Measurements from ENCODE around the gene FAM171A1.

DNA sequence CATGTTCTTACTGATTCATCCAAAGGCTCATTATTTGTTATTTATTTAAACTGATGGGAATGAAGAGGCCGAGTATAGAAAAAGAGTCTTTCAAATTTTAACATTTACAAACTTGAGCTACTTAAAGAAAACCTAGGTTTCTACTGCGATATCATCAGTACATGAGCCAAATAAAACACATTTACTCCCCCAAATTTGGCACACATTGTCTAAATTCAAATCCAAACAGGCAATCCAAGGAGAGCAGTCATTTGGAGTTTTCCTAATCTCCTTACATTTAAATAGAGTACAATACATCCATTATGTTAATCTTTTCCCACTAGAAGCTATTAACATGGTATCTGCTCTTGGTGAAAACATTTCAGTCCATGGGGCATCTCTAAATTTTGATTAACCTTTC is 204.8 kb downstream of the FAM171A1 start:
- no peak for TF ChIP-seq POLR2A (IDR thresholded peaks at IDR 0.05)
- no peak for TF ChIP-seq CTCF (IDR thresholded peaks at IDR 0.05)
- no peak for TF ChIP-seq POLR2AphosphoS5 (IDR thresholded peaks at IDR 0.05)
